ENCODE data around the gene SEM1.
"Not testable (repeated sequence)": the region's sequence is repeated elsewhere in the genome, so short reads cannot be mapped to it uniquely, and the experiment has no call there.

Gene SEM1

DNA sequence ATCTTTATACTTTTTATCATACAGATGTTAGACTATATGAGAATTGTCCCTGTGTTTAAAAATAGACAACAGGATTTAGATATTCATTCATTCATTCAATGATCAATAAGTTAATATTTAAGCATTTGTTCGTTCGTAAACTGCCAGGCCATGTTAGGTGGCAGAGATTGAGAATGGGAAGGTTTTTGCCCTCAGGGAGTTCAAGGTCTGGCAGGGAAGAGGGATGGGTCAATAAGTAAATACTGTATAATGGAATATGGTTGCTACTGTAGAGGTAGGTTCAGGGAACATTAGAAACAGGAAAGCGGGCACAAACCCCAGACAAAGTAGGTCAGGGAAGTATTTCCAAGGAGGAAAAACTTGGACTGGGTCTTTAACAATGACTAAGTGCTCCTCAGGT lies 64.6 kb downstream of the SEM1 start:
- TF ChIP-seq, protein P1, sequence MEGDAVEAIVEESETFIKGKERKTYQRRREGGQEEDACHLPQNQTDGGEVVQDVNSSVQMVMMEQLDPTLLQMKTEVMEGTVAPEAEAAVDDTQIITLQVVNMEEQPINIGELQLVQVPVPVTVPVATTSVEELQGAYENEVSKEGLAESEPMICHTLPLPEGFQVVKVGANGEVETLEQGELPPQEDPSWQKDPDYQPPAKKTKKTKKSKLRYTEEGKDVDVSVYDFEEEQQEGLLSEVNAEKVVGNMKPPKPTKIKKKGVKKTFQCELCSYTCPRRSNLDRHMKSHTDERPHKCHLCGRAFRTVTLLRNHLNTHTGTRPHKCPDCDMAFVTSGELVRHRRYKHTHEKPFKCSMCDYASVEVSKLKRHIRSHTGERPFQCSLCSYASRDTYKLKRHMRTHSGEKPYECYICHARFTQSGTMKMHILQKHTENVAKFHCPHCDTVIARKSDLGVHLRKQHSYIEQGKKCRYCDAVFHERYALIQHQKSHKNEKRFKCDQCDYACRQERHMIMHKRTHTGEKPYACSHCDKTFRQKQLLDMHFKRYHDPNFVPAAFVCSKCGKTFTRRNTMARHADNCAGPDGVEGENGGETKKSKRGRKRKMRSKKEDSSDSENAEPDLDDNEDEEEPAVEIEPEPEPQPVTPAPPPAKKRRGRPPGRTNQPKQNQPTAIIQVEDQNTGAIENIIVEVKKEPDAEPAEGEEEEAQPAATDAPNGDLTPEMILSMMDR (conservative IDR thresholded peaks at IDR 0.05) = no peak
- no peak for TF ChIP-seq ZFX (IDR thresholded peaks at IDR 0.05)
- H3K27ac ChIP-seq = no peak overlapping the region

DNA sequence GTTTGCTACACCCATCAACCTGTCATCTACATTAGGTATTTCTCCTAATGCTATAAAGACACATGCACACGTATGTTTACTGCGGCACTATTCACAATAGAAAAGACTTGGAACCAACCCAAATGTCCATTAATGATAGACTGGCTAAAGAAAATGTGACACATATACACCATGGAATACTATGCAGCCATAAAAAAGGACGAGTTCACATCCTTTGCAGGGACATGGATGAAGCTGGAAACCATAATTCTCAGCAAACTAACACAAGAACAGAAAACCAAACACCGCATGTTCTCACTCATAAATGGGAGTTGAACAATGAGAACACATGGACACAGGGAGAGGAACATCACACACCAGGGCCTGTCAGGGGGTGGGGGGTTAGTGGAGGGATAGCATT lies 66.2 kb downstream of the SEM1 start:
- H3K27ac ChIP-seq = not testable (repeated sequence)

DNA sequence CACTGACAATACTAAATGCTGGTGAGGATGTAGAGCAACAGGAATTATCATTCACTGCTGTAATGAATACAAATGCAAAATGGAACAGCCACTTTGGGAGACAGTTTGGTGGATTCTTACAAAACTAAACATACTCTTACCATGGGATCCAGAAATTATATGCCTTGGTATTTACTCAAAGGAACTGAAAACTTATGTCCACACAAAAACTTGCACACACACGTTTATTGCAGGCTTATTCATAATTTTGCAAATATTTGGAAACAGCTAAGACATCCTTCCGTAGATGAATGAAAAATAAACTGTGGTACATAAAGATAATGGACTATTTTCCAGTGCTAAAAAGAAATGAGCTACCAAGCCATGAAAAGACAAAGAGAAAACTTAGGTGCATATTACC lies 69.6 kb downstream of the SEM1 start:
- H3K27ac ChIP-seq = no peak overlapping the region
- TF ChIP-seq, protein P1 (conservative IDR thresholded peaks at IDR 0.05) = no peak
- TF ChIP-seq ZFX (IDR thresholded peaks at IDR 0.05) = no peak

All from C4-2B (cell line).